Measurements from ENCODE around the gene C10orf71. TPM values are rescaled to one million over a fixed set of nuclear protein-coding genes. Genes with fewer than 3 reads are reported as not detected.

Gene C10orf71
- total RNA-seq, 1 donor from 2014 or later, result not detected

DNA sequence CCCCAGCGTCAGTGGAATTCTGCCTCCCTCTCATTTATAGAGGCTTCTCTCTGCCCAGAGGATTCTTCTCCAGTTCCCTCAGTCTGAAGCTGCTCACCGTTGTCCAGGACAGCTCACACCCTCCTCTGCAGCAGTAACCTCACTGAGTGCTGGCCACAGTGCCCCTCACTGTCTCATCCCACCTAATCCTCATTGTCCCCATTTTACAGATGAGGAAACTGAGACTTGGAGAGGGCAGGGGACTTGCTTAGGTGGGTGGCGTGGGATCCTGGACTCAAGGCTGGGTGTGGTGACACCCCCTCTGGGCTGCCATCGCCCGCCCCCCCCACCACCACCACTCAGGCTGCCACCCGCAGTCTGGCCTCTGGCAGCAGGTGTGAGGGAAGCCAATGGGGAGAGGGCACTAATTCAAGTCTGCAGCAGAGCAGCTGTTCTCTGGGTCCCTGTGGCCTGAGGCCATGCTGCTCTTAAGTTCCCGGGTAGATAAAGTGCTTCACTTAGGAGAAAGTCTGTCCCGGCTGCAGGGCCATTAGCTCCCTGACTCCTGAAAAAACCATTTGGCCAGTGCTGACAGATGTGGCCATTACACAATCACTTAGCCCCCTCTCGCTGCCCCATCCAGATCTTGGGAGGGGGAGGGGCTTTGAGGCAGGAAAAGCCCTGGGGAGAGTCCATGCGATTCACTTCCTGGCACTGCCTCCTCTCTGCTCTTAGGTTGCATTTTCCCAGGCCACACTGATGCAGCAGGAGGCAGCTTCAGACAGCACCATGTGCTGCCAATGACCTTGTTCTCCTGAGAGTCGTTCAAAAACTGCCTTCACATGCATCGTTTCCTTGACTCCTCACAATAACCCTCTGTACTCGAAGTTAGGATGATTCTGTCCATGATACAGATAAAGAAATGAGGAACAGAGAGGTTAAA lies 60.6 kb downstream of the C10orf71 start:
- DNase-seq (ENCODE audit: low spot score), result no peak

GRCh38 chr10:49360271-49361177 lies 61.6 kb downstream of the C10orf71 start:
- no peak for DNase-seq (ENCODE audit: low spot score)
- peak; percentile 19 for ATAC-seq

More for the DNA sequence above, 60.6 kb downstream of the C10orf71 start:
- ATAC-seq, result no peak

GRCh38 chr10:49361178-49361554 lies 62.2 kb downstream of the C10orf71 start:
- DNase-seq (ENCODE audit: low spot score), result no peak
- ATAC-seq, result no peak

DNA sequence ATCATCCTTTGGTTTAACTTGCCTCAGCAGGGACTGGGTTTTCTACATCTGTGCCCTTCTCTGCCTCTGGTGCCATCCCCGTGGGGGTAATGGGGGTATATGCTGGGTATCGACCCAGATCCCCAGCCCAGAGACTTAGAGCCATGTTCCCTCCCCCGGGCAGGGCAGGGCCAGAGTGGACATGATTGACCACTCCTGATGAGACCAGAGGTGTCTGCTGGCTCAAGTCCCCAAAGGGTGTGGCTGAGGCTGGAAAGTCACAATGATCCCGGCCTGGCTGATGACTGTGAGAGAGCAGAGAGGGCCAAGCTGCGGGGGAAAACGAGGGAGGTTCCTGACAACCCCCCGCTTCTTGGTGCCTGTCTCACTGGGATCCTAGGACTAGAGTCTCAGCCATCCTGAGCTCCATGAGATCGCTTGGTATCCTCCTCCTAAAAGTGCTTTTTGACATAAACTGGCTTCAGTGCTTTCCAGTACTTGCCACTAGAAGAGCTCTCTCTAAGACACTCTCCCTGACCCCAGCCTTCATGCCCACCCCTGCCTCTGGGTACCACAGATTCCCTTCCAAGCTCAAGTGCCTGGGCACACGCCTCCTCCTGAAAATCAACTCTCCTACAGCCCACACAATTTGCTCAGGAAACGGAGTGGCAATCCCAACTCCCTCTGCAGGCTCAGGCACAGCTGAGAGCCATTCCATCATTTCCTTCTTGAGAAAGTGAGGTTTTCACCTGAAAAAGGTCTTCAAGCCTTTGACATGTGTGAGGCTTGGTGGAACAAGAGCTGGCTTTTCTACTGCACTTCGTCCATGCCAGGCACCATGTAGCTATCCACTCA lies 63.0 kb downstream of the C10orf71 start:
- ATAC-seq, result no peak
- peak; percentile 37 for DNase-seq (ENCODE audit: low spot score)

DNA sequence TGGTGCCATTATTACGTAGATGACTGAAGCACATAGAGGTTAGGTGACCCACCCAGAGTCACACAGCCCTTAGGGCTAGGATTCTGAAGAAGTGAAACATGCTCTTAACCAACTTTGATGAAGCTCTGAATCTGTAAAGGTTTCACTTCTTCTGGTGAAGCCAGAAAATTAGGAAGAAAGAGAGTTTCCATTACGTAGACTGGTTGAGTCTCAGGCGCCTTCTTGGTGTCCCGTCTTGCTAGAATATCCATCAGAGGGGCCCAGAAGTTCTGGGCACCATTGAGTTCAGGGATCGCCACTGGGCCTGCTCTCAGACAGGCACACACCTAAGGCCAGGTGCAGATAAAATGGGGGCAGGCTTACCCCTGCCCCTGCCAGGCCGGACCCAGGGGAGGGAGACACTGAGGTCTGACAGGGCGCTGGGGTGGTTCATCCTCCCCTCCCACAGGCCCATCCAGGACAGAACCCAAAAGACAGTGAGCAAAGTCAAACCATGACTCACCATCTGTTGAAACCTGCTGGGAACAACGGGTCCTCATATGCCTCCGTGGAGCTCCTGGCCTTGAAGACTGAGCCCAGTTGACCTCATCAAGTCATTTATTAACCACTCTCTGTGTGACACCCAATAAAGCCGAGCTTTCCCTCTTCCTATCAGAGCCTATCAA lies 63.8 kb downstream of the C10orf71 start:
- DNase-seq (ENCODE audit: low spot score), result peak; percentile 39
- ATAC-seq, result peak; percentile 50

GRCh38 chr10:49363309-49364031 lies 64.5 kb downstream of the C10orf71 start:
- DNase-seq (ENCODE audit: low spot score) (peak; percentile 28), ATAC-seq (no peak)

DNA sequence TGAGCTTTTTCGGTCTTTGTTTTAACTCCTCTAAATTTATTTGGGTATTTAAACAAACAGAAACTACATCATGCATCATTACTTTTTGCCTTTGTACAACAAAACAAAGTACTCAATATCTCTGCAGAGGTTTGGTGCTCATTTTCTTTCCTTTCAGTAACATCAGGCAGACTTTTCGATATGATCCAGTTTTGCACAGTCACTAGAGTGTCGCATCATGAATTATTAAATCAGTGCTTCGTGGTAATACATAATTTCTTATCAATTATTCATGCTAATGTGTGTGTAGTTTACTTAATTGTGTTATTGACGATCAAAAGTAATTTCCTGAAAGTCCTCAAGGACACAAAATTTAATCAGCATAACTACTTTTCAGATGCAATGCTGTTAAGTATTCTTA lies 65.1 kb downstream of the C10orf71 start:
- no peak for DNase-seq (ENCODE audit: low spot score)
- ATAC-seq, result no peak

DNA sequence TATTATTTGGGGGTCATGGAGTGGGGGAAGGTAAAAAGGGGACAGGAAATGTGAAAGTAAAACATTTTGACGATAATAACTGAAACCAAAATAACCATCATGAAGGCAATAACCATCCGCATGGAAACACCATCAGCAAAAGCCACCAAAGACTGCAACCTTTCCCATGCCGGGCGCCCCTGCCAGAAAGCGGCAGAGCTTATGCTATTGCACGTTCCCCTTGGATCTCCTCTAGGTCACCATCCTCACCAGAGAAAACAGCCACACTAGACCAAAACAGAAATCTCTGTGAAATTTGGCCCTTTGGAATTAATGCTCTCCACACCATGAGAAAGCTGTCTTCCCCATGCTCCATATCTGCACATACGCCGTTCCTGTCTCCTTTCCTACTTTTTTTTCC lies 65.8 kb downstream of the C10orf71 start:
- ATAC-seq (no peak), DNase-seq (ENCODE audit: low spot score) (no peak)

- ATAC-seq (no peak), DNase-seq (ENCODE audit: low spot score) (no peak)
Measured at GRCh38 chr10:49365275-49365674, 66.3 kb downstream of the C10orf71 start.

- no peak for ATAC-seq
Measured at GRCh38 chr10:49365675-49366415, 66.9 kb downstream of the C10orf71 start.

DNA sequence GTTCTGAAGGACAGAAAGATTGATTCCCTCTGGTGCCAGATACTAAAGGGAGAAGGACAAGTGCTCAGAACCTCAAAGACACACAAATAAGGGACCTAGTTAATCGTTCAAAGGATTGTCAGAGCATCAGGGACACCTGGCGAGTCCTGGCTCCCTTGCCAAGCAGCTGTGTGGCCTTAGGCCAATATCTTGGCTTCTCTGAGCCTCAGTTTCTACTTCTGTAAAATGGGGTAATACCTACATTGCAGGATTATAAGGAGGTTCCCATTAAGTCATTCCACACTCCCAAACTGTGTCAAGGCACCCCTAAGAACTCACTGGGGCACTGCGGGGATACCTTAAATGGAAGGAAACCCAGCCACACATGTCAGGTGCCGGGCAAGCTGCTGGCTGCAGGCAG lies 67.5 kb downstream of the C10orf71 start:
- ATAC-seq (no peak), DNase-seq (ENCODE audit: low spot score) (peak; percentile 28)

More at GRCh38 chr10:49365675-49366415, 66.9 kb downstream of the C10orf71 start:
- DNase-seq (ENCODE audit: low spot score), result peak; percentile 37

GRCh38 chr10:49367600-49367999 lies 68.6 kb downstream of the C10orf71 start:
- no peak for ATAC-seq
- no peak for DNase-seq (ENCODE audit: low spot score)

DNA sequence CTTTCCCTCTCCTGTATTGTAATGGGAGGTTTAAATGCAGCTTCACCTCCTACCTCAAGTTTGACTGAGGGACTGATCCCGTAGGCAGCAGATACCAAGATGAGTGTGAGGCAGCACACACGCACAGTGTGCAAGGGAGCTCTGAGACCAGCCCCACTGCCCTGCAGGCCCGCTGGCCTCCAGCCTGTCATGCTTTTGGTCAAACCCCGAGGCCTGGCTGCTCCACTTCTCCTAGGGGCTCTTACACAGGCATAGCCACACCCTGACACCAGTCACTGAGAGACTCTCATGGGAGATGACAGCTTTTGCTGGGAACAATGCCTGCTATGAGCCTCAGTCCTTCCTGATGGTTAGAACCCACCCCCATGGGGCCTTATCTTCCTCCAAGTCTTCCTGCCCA lies 69.3 kb downstream of the C10orf71 start:
- ATAC-seq (no peak), DNase-seq (ENCODE audit: low spot score) (peak; percentile 33)

DNA sequence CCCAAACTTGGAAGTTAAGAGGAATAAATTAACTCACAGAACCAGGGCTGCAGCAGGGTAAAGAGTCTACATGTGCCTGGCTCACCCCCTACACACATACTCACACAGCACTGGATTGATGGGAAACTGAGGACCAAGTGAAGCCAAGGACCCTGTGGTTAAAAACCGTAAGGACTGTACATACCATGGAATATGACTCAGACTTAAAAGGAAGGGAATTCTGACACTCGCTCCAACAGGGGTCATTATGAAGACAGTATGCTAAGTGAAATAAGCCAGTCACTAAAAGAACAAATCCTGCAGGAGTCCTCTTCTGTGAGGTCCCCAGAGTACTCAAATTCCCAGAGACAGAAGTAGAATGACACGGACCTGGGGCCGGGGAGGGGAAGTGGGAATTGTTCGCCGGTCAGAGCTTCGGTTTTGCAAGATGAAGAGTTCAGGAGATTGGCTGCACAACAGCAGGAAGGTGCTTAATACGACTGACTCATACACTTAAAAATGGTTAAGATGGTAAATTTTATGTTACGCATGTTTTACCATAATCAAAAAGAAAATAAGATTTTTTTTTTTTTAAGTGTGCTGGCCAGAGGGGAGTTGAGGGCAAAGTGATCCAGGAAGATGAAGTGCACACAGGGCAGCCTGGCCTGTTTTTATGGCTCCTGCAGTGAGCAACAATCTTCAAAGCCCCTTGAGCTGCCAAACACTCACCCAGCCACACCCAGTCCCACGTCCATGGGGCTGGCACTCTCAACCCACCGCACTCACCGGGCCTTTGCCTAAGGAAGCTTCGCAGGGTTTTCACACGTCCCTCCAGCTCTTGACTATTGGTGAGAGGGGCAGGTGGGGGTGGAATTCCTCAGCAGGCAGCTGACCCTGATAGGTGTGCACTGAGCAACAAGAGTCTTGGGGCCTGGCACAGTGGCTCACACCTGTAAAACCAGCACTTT lies 70.5 kb downstream of the C10orf71 start:
- ATAC-seq (no peak), DNase-seq (ENCODE audit: low spot score) (peak; percentile 28)

DNA sequence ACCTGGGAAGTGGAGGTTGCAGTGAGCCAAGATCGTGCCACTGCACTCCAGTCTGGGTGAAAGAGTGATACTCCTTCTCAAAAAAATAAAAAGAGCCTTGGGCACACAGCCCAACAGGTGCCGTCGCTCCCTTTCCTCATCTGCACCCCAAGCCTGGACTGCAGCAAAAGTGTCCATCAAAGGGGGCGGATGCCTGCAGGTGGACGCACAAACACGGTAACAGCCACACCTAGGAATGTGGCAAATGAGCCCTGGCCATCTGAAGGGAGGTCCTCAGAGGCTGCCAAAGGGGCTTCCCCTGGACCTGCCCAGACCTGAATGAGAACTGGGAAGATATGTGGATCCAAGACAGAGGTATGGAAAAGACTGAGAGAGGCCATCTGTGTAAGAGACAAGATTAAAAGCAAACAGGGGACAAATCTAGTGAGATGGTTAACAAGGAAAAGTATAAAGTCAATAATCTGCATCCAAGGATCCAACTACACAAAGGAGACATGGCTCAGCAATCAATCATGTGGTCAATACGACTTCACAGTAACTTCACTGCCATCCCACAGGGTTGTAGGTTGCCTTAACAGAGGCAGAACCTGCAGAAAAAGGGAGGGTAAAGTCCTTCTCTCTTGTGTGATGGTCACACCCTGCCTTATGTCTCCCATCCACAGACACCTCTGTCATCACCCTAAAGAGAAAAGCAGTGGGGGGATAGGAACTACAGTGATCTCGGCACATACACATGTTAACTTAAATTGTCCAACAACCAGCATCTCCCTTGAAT lies 71.5 kb downstream of the C10orf71 start:
- ATAC-seq, result no peak
- DNase-seq (ENCODE audit: low spot score), result peak; percentile 32

DNA sequence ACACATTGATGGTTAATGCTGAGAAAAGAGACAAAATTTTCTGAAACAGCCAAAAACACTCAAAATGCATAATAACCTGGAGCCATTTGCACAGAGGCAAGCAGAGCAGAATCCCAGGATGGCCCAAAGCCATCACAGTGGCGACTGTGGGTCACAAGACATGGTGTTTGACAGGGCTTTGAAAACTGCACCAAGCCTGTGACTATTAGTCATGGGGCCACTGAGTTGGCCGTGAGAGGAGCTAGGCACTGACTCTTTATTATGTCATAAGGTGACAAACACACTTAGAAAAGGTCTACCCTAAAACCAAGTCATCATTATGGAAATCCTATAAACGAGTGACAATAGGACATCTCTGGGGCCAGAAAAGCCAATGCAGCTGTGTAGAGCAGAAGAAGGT lies 73.0 kb downstream of the C10orf71 start:
- DNase-seq (ENCODE audit: low spot score), result peak; percentile 5
- ATAC-seq, result no peak

GRCh38 chr10:49373361-49373760 lies 74.4 kb downstream of the C10orf71 start:
- ATAC-seq, result no peak
- DNase-seq (ENCODE audit: low spot score), result no peak
